Measurements from ENCODE around the gene LIMS3. TPM values are rescaled to one million over a fixed set of nuclear protein-coding genes. Genes with fewer than 3 reads are reported as not detected.
"Not testable (repeated sequence)": the region's sequence is repeated elsewhere in the genome, so short reads cannot be mapped to it uniquely, and the experiment has no call there.

Gene LIMS3
- polyA plus RNA-seq, 1 donor = 6.0 TPM

GRCh38 chr2:109921543-109922384 is 23.3 kb downstream of the LIMS3 start:
- DNase-seq (ENCODE audit: low read depth) = not testable (repeated sequence)

GRCh38 chr2:109924481-109924880 is 26.0 kb downstream of the LIMS3 start:
- DNase-seq (ENCODE audit: low read depth) = not testable (repeated sequence)

- DNase-seq (ENCODE audit: low read depth) = not testable (repeated sequence)
Measured at GRCh38 chr2:109927803-109928202, 29.3 kb downstream of the LIMS3 start.

GRCh38 chr2:109929222-109929621 is 30.7 kb downstream of the LIMS3 start:
- DNase-seq (ENCODE audit: low read depth) = not testable (repeated sequence)

GRCh38 chr2:109936534-109936933 is 38.0 kb downstream of the LIMS3 start:
- not testable (repeated sequence) for DNase-seq (ENCODE audit: low read depth)

GRCh38 chr2:109945362-109945761 is 46.9 kb downstream of the LIMS3 start:
- DNase-seq (ENCODE audit: low read depth) = not testable (repeated sequence)

- DNase-seq (ENCODE audit: low read depth) = not testable (repeated sequence)
Measured at GRCh38 chr2:109947262-109947958, 48.9 kb downstream of the LIMS3 start.

- DNase-seq (ENCODE audit: low read depth) = not testable (repeated sequence)
Measured at GRCh38 chr2:109947959-109948520, 49.6 kb downstream of the LIMS3 start.

- not testable (repeated sequence) for DNase-seq (ENCODE audit: low read depth)
Measured at GRCh38 chr2:109950146-109950843, 51.8 kb downstream of the LIMS3 start.

GRCh38 chr2:109963942-109964341 is 65.5 kb downstream of the LIMS3 start:
- not testable (repeated sequence) for DNase-seq (ENCODE audit: low read depth)

GRCh38 chr2:109965482-109965881 is 67.0 kb downstream of the LIMS3 start:
- not testable (repeated sequence) for DNase-seq (ENCODE audit: low read depth)

GRCh38 chr2:109966107-109966736 is 67.7 kb downstream of the LIMS3 start:
- DNase-seq (ENCODE audit: low read depth) = not testable (repeated sequence)

- not testable (repeated sequence) for DNase-seq (ENCODE audit: low read depth)
Measured at GRCh38 chr2:109966858-109967257, 68.4 kb downstream of the LIMS3 start.

GRCh38 chr2:109969864-109970263 is 71.4 kb downstream of the LIMS3 start:
- DNase-seq (ENCODE audit: low read depth) = not testable (repeated sequence)

- DNase-seq (ENCODE audit: low read depth) = not testable (repeated sequence)
Measured at GRCh38 chr2:109971710-109972109, 73.2 kb downstream of the LIMS3 start.

Other genes with a start within 250 kb of the LIMS3 start
- gene RGPD5, start 104.4 kb upstream of the LIMS3 start, polyA plus RNA-seq (ENCODE audit: insufficient read length) = 33.5 TPM
- 6.8 TPM for gene MALL, start 217.1 kb downstream of the LIMS3 start, polyA plus RNA-seq (ENCODE audit: insufficient read length)

All from forelimb muscle (tissue), 1 donor.